SU-DHL-6 (cell line): Measurements from ENCODE around the gene PIGK.

Experiments used
- H2AFZ ChIP-seq: fragments of 200-600 bp; sonication (generic); 2 replicates; pipeline ENCODE4 v1.6.1; 2014; ENCODE audit warnings: low read depth, mild to moderate bottlenecking, moderate library complexity, mixed read lengths, antibody characterized with exemption, low read length; ENCODE audit not compliant: severe bottlenecking
- H3F3A ChIP-seq: fragments of 200-600 bp; shearing (Covaris generic); 2 replicates; pipeline ENCODE4 v1.6.0; 2016; ENCODE audit warnings: antibody characterized with exemption, mild to moderate bottlenecking; ENCODE audit not compliant: insufficient read depth
- H3K27ac ChIP-seq: fragments of 200-600 bp; sonication (generic); 2 replicates; pipeline ENCODE4 v1.5.1; 2016; ENCODE audit warnings: low read depth, mild to moderate bottlenecking, low read length, moderate library complexity, mixed read lengths
- H3K27me3 ChIP-seq: fragments of 200-600 bp; sonication (generic), shearing (Covaris generic); 2 replicates; pipeline ENCODE4 v1.6.0; 2014; ENCODE audit warnings: mild to moderate bottlenecking, low read length
- H3K36me3 ChIP-seq: fragments of 200-600 bp; sonication (generic); 2 replicates; pipeline ENCODE4 v1.6.1; 2014; ENCODE audit warnings: mild to moderate bottlenecking, low read length, mixed read lengths
- H3K4me2 ChIP-seq: fragments of 300-600, 200-600 bp; shearing (Covaris generic), sonication (generic); 2 replicates; pipeline ENCODE4 v1.6.0; 2014; ENCODE audit warnings: low read length, low read depth, mild to moderate bottlenecking; ENCODE audit not compliant: poor library complexity, severe bottlenecking
- H3K4me3 ChIP-seq: fragments of 200-600 bp; sonication (generic); 2 replicates; pipeline ENCODE4 v1.5.1; 2014; ENCODE audit warnings: antibody characterized with exemption, low read length, mild to moderate bottlenecking, mixed read lengths; ENCODE audit not compliant: insufficient read depth, poor library complexity, severe bottlenecking
- H3K79me2 ChIP-seq: fragments of 200-600 bp; sonication (generic); 2 replicates; pipeline ENCODE4 v1.6.1; 2014; ENCODE audit warnings: mild to moderate bottlenecking, low read length, moderate library complexity; ENCODE audit not compliant: insufficient read depth
- H3K9ac ChIP-seq: fragments of 200-600 bp; sonication (generic); 2 replicates; pipeline ENCODE4 v1.7.0; 2014; ENCODE audit warnings: mild to moderate bottlenecking, low read length
- H3K9me2 ChIP-seq: fragments of 200-600 bp; sonication (generic); replicated peaks from 2 replicates; pipeline ENCODE4 v1.6.1; 2014; ENCODE audit warnings: low read length; ENCODE audit not compliant: insufficient read depth
- H3K9me3 ChIP-seq: fragments of 200-600 bp; sonication (generic); 2 replicates; pipeline ENCODE4 v1.6.1; 2014; ENCODE audit warnings: low read length, mixed read lengths; ENCODE audit not compliant: insufficient read depth
- H4K20me1 ChIP-seq: fragments of 200-600 bp; sonication (generic); 2 replicates; pipeline ENCODE4 v1.6.1; 2014; ENCODE audit warnings: low read depth, mild to moderate bottlenecking, antibody characterized with exemption, low read length, moderate library complexity, mixed read lengths
- CTCF ChIP-seq: fragments of 200-600 bp; sonication (generic); IDR thresholded peaks from one replicate; pipeline ENCODE4 v1.5.1; 2017; ENCODE audit warnings: antibody characterized with exemption, mild to moderate bottlenecking, low read length, moderate library complexity; ENCODE audit not compliant: insufficient read depth, poor library complexity, severe bottlenecking
- EZH2phosphoT487 ChIP-seq: fragments of 200-600 bp; sonication (generic), shearing (Covaris generic); conservative IDR thresholded peaks from 2 replicates; pipeline ENCODE4 v1.6.1; 2018; ENCODE audit warnings: mild to moderate bottlenecking, antibody characterized with exemption, low read length, moderate library complexity, mixed read lengths

Gene PIGK

GRCh38 chr1:77263708-77264107, 44.5 kb upstream of the PIGK start:
- H3K27ac ChIP-seq, result no peak overlapping the region

GRCh38 chr1:77253211-77253610, 34.0 kb upstream of the PIGK start:
- Histone ChIP-seq H3K9me2 (no peaks in the 10 kb centered on the region), H3K4me2 (no peak overlapping the region), H3K4me3 (no peak overlapping the region), H3K27me3 (no peaks in the 10 kb centered on the region), H3K36me3 (no peaks in the 10 kb centered on the region), H3K79me2 (no peaks in the 10 kb centered on the region), H3K9me3 (peaks cover 4% of the 10 kb centered on the region; the same call in 1 of the 2 replicates), H3K9ac (no peak overlapping the region), H2AFZ (no peak overlapping the region), H3F3A (no peaks in the 10 kb centered on the region), H3K27ac (no peak overlapping the region), H4K20me1 (no peaks in the 10 kb centered on the region)
- TF ChIP-seq CTCF (no peak), EZH2phosphoT487 (no peak)

More at GRCh38 chr1:77263708-77264107, 44.5 kb upstream of the PIGK start:
- Histone ChIP-seq H3K9me3 (no peaks in the 10 kb centered on the region), H3F3A (no peaks in the 10 kb centered on the region), H3K4me2 (no peak overlapping the region), H4K20me1 (no peaks in the 10 kb centered on the region), H3K9ac (no peak overlapping the region), H3K9me2 (no peaks in the 10 kb centered on the region), H3K27me3 (no peaks in the 10 kb centered on the region), H3K36me3 (no peaks in the 10 kb centered on the region), H3K79me2 (no peaks in the 10 kb centered on the region), H3K4me3 (no peak overlapping the region), H2AFZ (no peak overlapping the region)
- TF ChIP-seq CTCF (no peak), EZH2phosphoT487 (no peak)

- Histone ChIP-seq H3K27me3 (no peaks in the 10 kb centered on the region), H3K9me3 (peaks cover 4% of the 10 kb centered on the region; the same call in 1 of the 2 replicates), H2AFZ (no peak overlapping the region), H3K79me2 (no peaks in the 10 kb centered on the region), H3K36me3 (no peaks in the 10 kb centered on the region), H4K20me1 (no peaks in the 10 kb centered on the region), H3K9me2 (no peaks in the 10 kb centered on the region), H3K4me2 (no peak overlapping the region), H3K27ac (no peak overlapping the region), H3F3A (no peaks in the 10 kb centered on the region), H3K4me3 (no peak overlapping the region), H3K9ac (no peak overlapping the region)
- TF ChIP-seq EZH2phosphoT487 (no peak), CTCF (no peak)
Observed at GRCh38 chr1:77250126-77250525, 30.9 kb upstream of the PIGK start.
